Activated CD4-positive, alpha-beta T cell treated with anti-CD3 and anti-CD28 coated beads, Interleukin-10, Interleukin-2, amounts not matched to agents 100 ng/mL and 50 ng/mL, durations not matched to agents 16 hours and 8 hours (primary cell): ENCODE data around the gene ATF3.

Source experiments
- DNase-seq: peaks from one replicate; pipeline ENCODE4 v3.0.0-alpha.2; 2020

Gene ATF3

GRCh38 chr1:212609701-212610574 lies 1.4 kb downstream of the ATF3 start:
- no peak for DNase-seq

- no peak for DNase-seq
Observed at GRCh38 chr1:212610575-212610967, 2.0 kb downstream of the ATF3 start.

- no peak for DNase-seq
Observed at GRCh38 chr1:212611000-212611948, 2.7 kb downstream of the ATF3 start.

- DNase-seq, result no peak
Observed at GRCh38 chr1:212612041-212612961, 3.7 kb downstream of the ATF3 start.

- DNase-seq, result no peak
Observed at GRCh38 chr1:212613440-212614335, 5.1 kb downstream of the ATF3 start.

GRCh38 chr1:212614453-212615200 lies 6.1 kb downstream of the ATF3 start:
- no peak for DNase-seq

GRCh38 chr1:212615201-212615470 lies 6.6 kb downstream of the ATF3 start:
- DNase-seq, result no peak

- DNase-seq, result no peak
Observed at GRCh38 chr1:212618466-212619210, 10.1 kb downstream of the ATF3 start.

- no peak for DNase-seq
Observed at GRCh38 chr1:212620293-212620692, 11.7 kb downstream of the ATF3 start.

GRCh38 chr1:212621043-212621948 lies 12.7 kb downstream of the ATF3 start:
- no peak for DNase-seq

GRCh38 chr1:212621949-212622305 lies 13.4 kb downstream of the ATF3 start:
- no peak for DNase-seq

- no peak for DNase-seq
Observed at GRCh38 chr1:212622467-212622866, 13.9 kb downstream of the ATF3 start.

- no peak for DNase-seq
Observed at GRCh38 chr1:212622906-212623305, 14.3 kb downstream of the ATF3 start.

- DNase-seq, result no peak
Observed at GRCh38 chr1:212623603-212624002, 15.0 kb downstream of the ATF3 start.

- DNase-seq, result no peak
Observed at GRCh38 chr1:212624976-212625501, 16.5 kb downstream of the ATF3 start.

GRCh38 chr1:212625781-212626450 lies 17.4 kb downstream of the ATF3 start:
- no peak for DNase-seq

- no peak for DNase-seq
Observed at GRCh38 chr1:212628046-212628445, 19.5 kb downstream of the ATF3 start.

GRCh38 chr1:212628813-212629415 lies 20.4 kb downstream of the ATF3 start:
- no peak for DNase-seq
